Activated CD8-positive, alpha-beta memory T cell treated with anti-CD3 and anti-CD28 coated beads, Interleukin-2, amount 50 U/mL, for 24 hours (primary cell): ENCODE data around the gene CRIP1.

Source experiments
- DNase-seq: peaks from one replicate; pipeline ENCODE4 v3.0.0-alpha.2; 2020; ENCODE audit errors: extremely low read depth

The CRIP1 gene

GRCh38 chr14:105492031-105492970 is 5.6 kb downstream of the CRIP1 start:
- no peak for DNase-seq

GRCh38 chr14:105492971-105493871 is 6.5 kb downstream of the CRIP1 start:
- DNase-seq, result no peak

- DNase-seq, result no peak
Observed at GRCh38 chr14:105493921-105494605, 7.4 kb downstream of the CRIP1 start.

- DNase-seq, result no peak
Observed at GRCh38 chr14:105494606-105494929, 7.9 kb downstream of the CRIP1 start.

- DNase-seq, result no peak
Observed at GRCh38 chr14:105495101-105495989, 8.7 kb downstream of the CRIP1 start.

- DNase-seq, result no peak
Observed at GRCh38 chr14:105495990-105496830, 9.5 kb downstream of the CRIP1 start.

- DNase-seq, result no peak
Observed at GRCh38 chr14:105496831-105497591, 10.3 kb downstream of the CRIP1 start.

- DNase-seq, result no peak
Observed at GRCh38 chr14:105497671-105498429, 11.2 kb downstream of the CRIP1 start.

- DNase-seq, result no peak
Observed at GRCh38 chr14:105498430-105499255, 12.0 kb downstream of the CRIP1 start.

GRCh38 chr14:105499256-105500035 is 12.8 kb downstream of the CRIP1 start:
- DNase-seq, result no peak

- no peak for DNase-seq
Observed at GRCh38 chr14:105500036-105500725, 13.5 kb downstream of the CRIP1 start.

- DNase-seq, result no peak
Observed at GRCh38 chr14:105500726-105501101, 14.0 kb downstream of the CRIP1 start.

GRCh38 chr14:105501504-105502291 is 15.0 kb downstream of the CRIP1 start:
- no peak for DNase-seq

- DNase-seq, result no peak
Observed at GRCh38 chr14:105502446-105503295, 16.0 kb downstream of the CRIP1 start.

GRCh38 chr14:105503296-105503640 is 16.6 kb downstream of the CRIP1 start:
- no peak for DNase-seq
